Liver (tissue), 9 donors: Measurements from ENCODE around the gene ANKS1A. TPM values are rescaled to one million over a fixed set of nuclear protein-coding genes. Genes with fewer than 3 reads are reported as not detected.
A peak's percentile ranks its signal among the peaks of the same experiment; 100 is the strongest.

Experiments
- DNase-seq: peaks from one replicate; pipeline ENCODE4 v3.0.0-alpha.2; 2017; ENCODE audit warnings: low spot score
- H3K27ac ChIP-seq, 2 donors: one replicate each; pipeline ENCODE4 v1.7.0; 2013; ENCODE audit warnings: inconsistent platforms in 2 of 2, low read length in 2 of 2, control low read depth in 1 of 2, low read depth in 1 of 2, mild to moderate bottlenecking in 1 of 2
- H3K27me3 ChIP-seq, 4 donors: one replicate each; pipeline versions ENCODE4 v1.6.1 to v1.7.0; 2013; ENCODE audit warnings: low read length in 3 of 4, inconsistent platforms in 1 of 4, mild to moderate bottlenecking in 1 of 4, moderate library complexity in 1 of 4; ENCODE audit not compliant: control insufficient read depth in 4 of 4, insufficient read depth in 4 of 4
- H3K36me3 ChIP-seq, 4 donors: one replicate each; pipeline versions ENCODE4 v1.6.1 to v1.7.0; 2013; ENCODE audit warnings: low read length in 3 of 4, mild to moderate bottlenecking in 3 of 4, low read depth in 1 of 4, moderate library complexity in 1 of 4; ENCODE audit not compliant: control insufficient read depth in 4 of 4, insufficient read depth in 3 of 4
- H3K4me1 ChIP-seq, 4 donors: one replicate each; pipeline versions ENCODE4 v1.6.1 to v1.7.0; 2013; ENCODE audit warnings: low read length in 3 of 4, mild to moderate bottlenecking in 3 of 4, moderate library complexity in 1 of 4; ENCODE audit not compliant: control insufficient read depth in 4 of 4, insufficient read depth in 4 of 4
- H3K4me3 ChIP-seq, 3 donors: one replicate each; pipeline versions ENCODE4 v1.6.1 to v1.7.0; 2013; ENCODE audit warnings: low read length in 3 of 3, control low read depth in 1 of 3, low read depth in 1 of 3, mild to moderate bottlenecking in 1 of 3
- H3K9ac ChIP-seq, 2 donors: one replicate each; pipeline ENCODE4 v1.7.0; 2013; ENCODE audit warnings: low read length in 2 of 2, mild to moderate bottlenecking in 2 of 2, moderate library complexity in 2 of 2, control low read depth in 1 of 2, low read depth in 1 of 2
- H3K9me3 ChIP-seq, 4 donors: one replicate each; pipeline versions ENCODE4 v1.6.1 to v1.7.0; 2013; ENCODE audit warnings: low read length in 3 of 4; ENCODE audit not compliant: control insufficient read depth in 4 of 4
- FOXA1 ChIP-seq: IDR thresholded peaks from 2 replicates; pipeline ENCODE4 v1.6.1; 2016; ENCODE audit warnings: antibody characterized with exemption
- FOXA2 ChIP-seq: IDR thresholded peaks from 2 replicates; pipeline ENCODE4 v1.6.1; 2016; ENCODE audit warnings: antibody characterized with exemption
- HNF4A ChIP-seq, 2 donors: conservative IDR thresholded peaks; 2 replicates each; pipeline ENCODE4 v1.6.1; 2016; ENCODE audit warnings: antibody characterized with exemption in 2 of 2, mild to moderate bottlenecking in 2 of 2
- MAX ChIP-seq: IDR thresholded peaks from 2 replicates; pipeline ENCODE4 v1.6.1; 2016; ENCODE audit warnings: antibody characterized with exemption
- NR2F2 ChIP-seq: IDR thresholded peaks from 2 replicates; pipeline ENCODE4 v1.6.1; 2016; ENCODE audit warnings: antibody characterized with exemption
- RAD21 ChIP-seq, 2 donors: IDR thresholded peaks; 2 replicates each; pipeline ENCODE4 v1.6.1; 2016; ENCODE audit warnings: antibody characterized with exemption in 2 of 2, mild to moderate bottlenecking in 2 of 2
- RXRA ChIP-seq, 2 donors: IDR thresholded peaks; 2 replicates each; pipeline ENCODE4 v1.6.1; 2017 to 2018; ENCODE audit warnings: antibody characterized with exemption in 2 of 2, mild to moderate bottlenecking in 1 of 2
- SP1 ChIP-seq: IDR thresholded peaks from 2 replicates; pipeline ENCODE4 v1.6.1; 2018; ENCODE audit warnings: antibody characterized with exemption, mild to moderate bottlenecking
- TAF1 ChIP-seq: conservative IDR thresholded peaks from 2 replicates; pipeline ENCODE4 v1.6.1; 2016; ENCODE audit warnings: antibody characterized with exemption, mild to moderate bottlenecking
- YY1 ChIP-seq: IDR thresholded peaks from 2 replicates; pipeline ENCODE4 v1.6.1; 2016; ENCODE audit warnings: antibody characterized with exemption, mild to moderate bottlenecking
- WGBS: extraction: QIAGEN DNeasy Blood & Tissue Kit; methylation state at CpG from one replicate; pipeline ENCODE4 v1.1.7; 2013; 5-methylcytosine and 5-hydroxymethylcytosine counted together
- polyA plus RNA-seq, 2 donors: library from polyadenylated mRNA; stranded (reverse) in 1 of 2; unstranded in 1 of 2; fragments of 200-250 nt in 1 of 2; fragments of >200 nt in 1 of 2; fragmentation: Nextera tagmentation in 1 of 2; extraction: Ambion mirVana in 1 of 2; gene quantifications; one replicate each; pipeline versions ENCODE4 v1.2.1 to v1.2.3, GENCODE V29; 2013 to 2015
- total RNA-seq, 2 donors: library from RNA; depleted of rRNA; stranded (reverse); fragments of >200 nt; gene quantifications; one replicate each; pipeline ENCODE4 v1.2.3, GENCODE V29; 2014
- TF ChIP-seq, protein P1 (sequence below): fragments of 150-350 bp; IDR thresholded peaks from 2 replicates; pipeline ENCODE4 v1.5.1; 2017; ENCODE audit warnings: improper control_type of control experiment, low read depth, low read length; ENCODE audit not compliant: missing input control
- TF ChIP-seq, protein P2 (sequence below): IDR thresholded peaks from 2 replicates; pipeline ENCODE4 v1.6.1; 2016; ENCODE audit warnings: antibody characterized with exemption, mild to moderate bottlenecking
- donor health status: healthy.
- donor health status: healthy.
- donor health status: healthy.
- donor health status: healthy.
- donor health status: healthy.

ANKS1A gene
- total and polyA plus RNA-seq, 4 donors = 4.3 to 18.7 (median 6.7) TPM

GRCh38 chr6:34934516-34934915 lies 45.5 kb downstream of the ANKS1A start (continued):
- TF ChIP-seq FOXA2 (no peak), YY1 (no peak), TAF1 (no peak), FOXA1 (no peak)

GRCh38 chr6:34938268-34938667 lies 49.2 kb downstream of the ANKS1A start:
- no peaks in the 10 kb centered on the region for H3K9me3 ChIP-seq
- no peak overlapping the region for H3K4me3 ChIP-seq
- H3K9ac ChIP-seq = no peak overlapping the region
- TF ChIP-seq RXRA (IDR thresholded peaks at IDR 0.05) = peak; percentile 51 to 62
- TF ChIP-seq RAD21 (IDR thresholded peaks at IDR 0.05) = peak in 1 of 2 donors; percentile 20
- no peak for TF ChIP-seq TAF1
- TF ChIP-seq SP1 = peak; percentile 30
- peak; percentile 54 for TF ChIP-seq FOXA2
- TF ChIP-seq, protein P1, sequence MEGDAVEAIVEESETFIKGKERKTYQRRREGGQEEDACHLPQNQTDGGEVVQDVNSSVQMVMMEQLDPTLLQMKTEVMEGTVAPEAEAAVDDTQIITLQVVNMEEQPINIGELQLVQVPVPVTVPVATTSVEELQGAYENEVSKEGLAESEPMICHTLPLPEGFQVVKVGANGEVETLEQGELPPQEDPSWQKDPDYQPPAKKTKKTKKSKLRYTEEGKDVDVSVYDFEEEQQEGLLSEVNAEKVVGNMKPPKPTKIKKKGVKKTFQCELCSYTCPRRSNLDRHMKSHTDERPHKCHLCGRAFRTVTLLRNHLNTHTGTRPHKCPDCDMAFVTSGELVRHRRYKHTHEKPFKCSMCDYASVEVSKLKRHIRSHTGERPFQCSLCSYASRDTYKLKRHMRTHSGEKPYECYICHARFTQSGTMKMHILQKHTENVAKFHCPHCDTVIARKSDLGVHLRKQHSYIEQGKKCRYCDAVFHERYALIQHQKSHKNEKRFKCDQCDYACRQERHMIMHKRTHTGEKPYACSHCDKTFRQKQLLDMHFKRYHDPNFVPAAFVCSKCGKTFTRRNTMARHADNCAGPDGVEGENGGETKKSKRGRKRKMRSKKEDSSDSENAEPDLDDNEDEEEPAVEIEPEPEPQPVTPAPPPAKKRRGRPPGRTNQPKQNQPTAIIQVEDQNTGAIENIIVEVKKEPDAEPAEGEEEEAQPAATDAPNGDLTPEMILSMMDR = no peak
- peak; percentile 23 to 30 for TF ChIP-seq HNF4A (conservative IDR thresholded peaks at IDR 0.05)
- WGBS = 31% methylated on average over 3 of the region's 3 CpGs
- peaks cover 3 to 17% (median 9%) of the 10 kb centered on the region in 4 donors for H3K4me1 ChIP-seq
- H3K36me3 ChIP-seq = no peaks in the 10 kb centered on the region
- no peaks in the 10 kb centered on the region for H3K27me3 ChIP-seq
- DNase-seq = no peak
- peak overlapping the region in 1 of 2 donors; percentile 12 for H3K27ac ChIP-seq

DNA sequence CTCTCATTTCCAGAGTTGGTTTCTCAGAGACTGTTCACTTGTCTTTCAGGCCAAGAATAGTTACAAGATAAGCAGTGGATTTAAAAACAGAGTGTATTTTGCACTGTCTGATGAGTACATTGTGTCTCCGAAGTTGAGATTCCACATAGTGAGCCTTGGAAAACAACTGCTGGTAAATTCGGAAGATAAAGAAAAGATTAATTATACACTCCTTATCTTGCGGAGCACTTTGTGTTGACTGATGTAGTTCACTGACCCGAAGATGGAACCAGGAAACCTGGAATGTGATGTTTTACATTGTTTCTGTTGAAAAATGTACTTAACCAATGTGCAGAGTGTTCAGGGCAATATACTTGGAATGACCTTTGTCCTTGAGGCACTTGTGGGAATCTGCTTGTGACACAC lies 51.0 kb downstream of the ANKS1A start:
- DNase-seq = no peak
- TF ChIP-seq RAD21 (IDR thresholded peaks at IDR 0.05) (peak; percentile 36 to 47), NR2F2 (peak; percentile 99), YY1 (peak; percentile 31), MAX (no peak), RXRA (IDR thresholded peaks at IDR 0.05) (peak; percentile 60 to 89), FOXA1 (no peak), SP1 (peak; percentile 80), HNF4A (conservative IDR thresholded peaks at IDR 0.05) (peak; percentile 39 to 59)
- TF ChIP-seq, protein P2, sequence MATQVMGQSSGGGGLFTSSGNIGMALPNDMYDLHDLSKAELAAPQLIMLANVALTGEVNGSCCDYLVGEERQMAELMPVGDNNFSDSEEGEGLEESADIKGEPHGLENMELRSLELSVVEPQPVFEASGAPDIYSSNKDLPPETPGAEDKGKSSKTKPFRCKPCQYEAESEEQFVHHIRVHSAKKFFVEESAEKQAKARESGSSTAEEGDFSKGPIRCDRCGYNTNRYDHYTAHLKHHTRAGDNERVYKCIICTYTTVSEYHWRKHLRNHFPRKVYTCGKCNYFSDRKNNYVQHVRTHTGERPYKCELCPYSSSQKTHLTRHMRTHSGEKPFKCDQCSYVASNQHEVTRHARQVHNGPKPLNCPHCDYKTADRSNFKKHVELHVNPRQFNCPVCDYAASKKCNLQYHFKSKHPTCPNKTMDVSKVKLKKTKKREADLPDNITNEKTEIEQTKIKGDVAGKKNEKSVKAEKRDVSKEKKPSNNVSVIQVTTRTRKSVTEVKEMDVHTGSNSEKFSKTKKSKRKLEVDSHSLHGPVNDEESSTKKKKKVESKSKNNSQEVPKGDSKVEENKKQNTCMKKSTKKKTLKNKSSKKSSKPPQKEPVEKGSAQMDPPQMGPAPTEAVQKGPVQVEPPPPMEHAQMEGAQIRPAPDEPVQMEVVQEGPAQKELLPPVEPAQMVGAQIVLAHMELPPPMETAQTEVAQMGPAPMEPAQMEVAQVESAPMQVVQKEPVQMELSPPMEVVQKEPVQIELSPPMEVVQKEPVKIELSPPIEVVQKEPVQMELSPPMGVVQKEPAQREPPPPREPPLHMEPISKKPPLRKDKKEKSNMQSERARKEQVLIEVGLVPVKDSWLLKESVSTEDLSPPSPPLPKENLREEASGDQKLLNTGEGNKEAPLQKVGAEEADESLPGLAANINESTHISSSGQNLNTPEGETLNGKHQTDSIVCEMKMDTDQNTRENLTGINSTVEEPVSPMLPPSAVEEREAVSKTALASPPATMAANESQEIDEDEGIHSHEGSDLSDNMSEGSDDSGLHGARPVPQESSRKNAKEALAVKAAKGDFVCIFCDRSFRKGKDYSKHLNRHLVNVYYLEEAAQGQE = no peak
- Histone ChIP-seq H3K9me3 (no peaks in the 10 kb centered on the region), H3K36me3 (no peaks in the 10 kb centered on the region), H3K27me3 (no peaks in the 10 kb centered on the region), H3K27ac (peak overlapping the region in 1 of 2 donors; percentile 17), H3K9ac (no peak overlapping the region), H3K4me1 (peaks cover 3 to 11% (median 9%) of the 10 kb centered on the region in 4 donors), H3K4me3 (no peak overlapping the region)
- WGBS = 48% methylated on average over 4 of the region's 4 CpGs
